ENCODE measurements around the gene USP8. TPM values are rescaled to one million over a fixed set of nuclear protein-coding genes. Genes with fewer than 3 reads are reported as not detected.
A peak's percentile ranks its signal among the peaks of the same experiment; 100 is the strongest.

Gene USP8
- polyA plus RNA-seq, 3 donors, result 32.1 to 62.4 (median 37.3) TPM

GRCh38 chr15:50531163-50531562, 107.0 kb downstream of the USP8 start:
- no peaks in the 10 kb centered on the region for H4K20me1 ChIP-seq (ENCODE audit: insufficient read depth, low read length)
- H3K9ac ChIP-seq (ENCODE audit: insufficient read depth, low read length, poor library complexity, severe bottlenecking), result no peak overlapping the region
- TF ChIP-seq CTCF (IDR thresholded peaks at IDR 0.05), result no peak
- H3K27me3 ChIP-seq (ENCODE audit: control insufficient read depth in 2 of 2, insufficient read depth in 2 of 2, low read length in 2 of 2), result no peaks in the 10 kb centered on the region
- Mint-ChIP-seq H3K4me1 (peaks cover 3% of the 10 kb centered on the region), H3K4me3 (no peak overlapping the region), H3K27ac (no peak overlapping the region), H3K27me3 (ENCODE audit: low read depth in 3 of 3) (peaks cover 0 to 2% (median 1%) of the 10 kb centered on the region in 3 donors), H3K36me3 (no peaks in the 10 kb centered on the region), H3K9me3 (no peaks in the 10 kb centered on the region)
- DNase-seq, result no peak
- H3K4me2 ChIP-seq (replicated peaks; ENCODE audit: extremely low read depth, low read length, poor library complexity, severe bottlenecking), result no peak overlapping the region
- no CpG with 5 or more reads among the region's 4 CpGs for WGBS (ENCODE audit: insufficient coverage)
- H3K27ac ChIP-seq (ENCODE audit: low read depth in 1 of 2, low read length in 2 of 2), result no peak overlapping the region
- no peak overlapping the region for H2AFZ ChIP-seq (ENCODE audit: insufficient read depth, low read depth, low read length, poor library complexity, severe bottlenecking)
- no peak overlapping the region for H3K4me3 ChIP-seq (replicated peaks in 1 of 3; ENCODE audit: low read depth in 2 of 3, low read length in 3 of 3)
- intact Hi-C loops (cut with micrococcal nuclease), result no loop called here
- no peaks in the 10 kb centered on the region for H3K9me3 ChIP-seq (replicated peaks in 1 of 2; ENCODE audit: control insufficient read depth in 1 of 2, insufficient read depth in 1 of 2, low read length in 2 of 2)
- H3K79me2 ChIP-seq (ENCODE audit: insufficient read depth, low read length), result no peaks in the 10 kb centered on the region
- H3K36me3 ChIP-seq (replicated peaks in 1 of 2; ENCODE audit: control insufficient read depth in 1 of 2, insufficient read depth in 2 of 2, low read length in 2 of 2), result no peaks in the 10 kb centered on the region
- no peaks in the 10 kb centered on the region for H3K4me1 ChIP-seq (ENCODE audit: control insufficient read depth in 1 of 2, insufficient read depth in 2 of 2, low read length in 2 of 2)

GRCh38 chr15:50531766-50532165, 107.6 kb downstream of the USP8 start:
- no peaks in the 10 kb centered on the region for H3K27me3 ChIP-seq (ENCODE audit: control insufficient read depth in 2 of 2, insufficient read depth in 2 of 2, low read length in 2 of 2)
- no peaks in the 10 kb centered on the region for H4K20me1 ChIP-seq (ENCODE audit: insufficient read depth, low read length)
- H3K4me3 ChIP-seq (replicated peaks in 1 of 3; ENCODE audit: low read depth in 2 of 3, low read length in 3 of 3), result no peak overlapping the region
- intact Hi-C loops (cut with micrococcal nuclease), result no loop called here
- no peak overlapping the region for H3K9ac ChIP-seq (ENCODE audit: insufficient read depth, low read length, poor library complexity, severe bottlenecking)
- H3K27ac Mint-ChIP-seq, result no peak overlapping the region
- no peaks in the 10 kb centered on the region for H3K4me1 ChIP-seq (ENCODE audit: control insufficient read depth in 1 of 2, insufficient read depth in 2 of 2, low read length in 2 of 2)
- H3K4me2 ChIP-seq (replicated peaks; ENCODE audit: extremely low read depth, low read length, poor library complexity, severe bottlenecking), result no peak overlapping the region
- H3K79me2 ChIP-seq (ENCODE audit: insufficient read depth, low read length), result no peaks in the 10 kb centered on the region
- H2AFZ ChIP-seq (ENCODE audit: insufficient read depth, low read depth, low read length, poor library complexity, severe bottlenecking), result peak overlapping the region; percentile 1
- peaks cover 0 to 2% (median 1%) of the 10 kb centered on the region in 3 donors for H3K27me3 Mint-ChIP-seq (ENCODE audit: low read depth in 3 of 3)
- H3K36me3 ChIP-seq (replicated peaks in 1 of 2; ENCODE audit: control insufficient read depth in 1 of 2, insufficient read depth in 2 of 2, low read length in 2 of 2), result no peaks in the 10 kb centered on the region
- 100% methylated on average over 2 of the region's 4 CpGs for WGBS (ENCODE audit: insufficient coverage)
- peaks cover 3% of the 10 kb centered on the region for H3K4me1 Mint-ChIP-seq
- no peak overlapping the region for H3K4me3 Mint-ChIP-seq
- TF ChIP-seq CTCF (IDR thresholded peaks at IDR 0.05), result no peak
- DNase-seq, result no peak
- H3K9me3 ChIP-seq (replicated peaks in 1 of 2; ENCODE audit: control insufficient read depth in 1 of 2, insufficient read depth in 1 of 2, low read length in 2 of 2), result no peaks in the 10 kb centered on the region
- no peaks in the 10 kb centered on the region for H3K9me3 Mint-ChIP-seq
- no peaks in the 10 kb centered on the region for H3K36me3 Mint-ChIP-seq
- no peak overlapping the region for H3K27ac ChIP-seq (ENCODE audit: low read depth in 1 of 2, low read length in 2 of 2)

Measured in CD14-positive monocyte (primary cell).